Measurements from ENCODE around the gene LEMD2.

DNA sequence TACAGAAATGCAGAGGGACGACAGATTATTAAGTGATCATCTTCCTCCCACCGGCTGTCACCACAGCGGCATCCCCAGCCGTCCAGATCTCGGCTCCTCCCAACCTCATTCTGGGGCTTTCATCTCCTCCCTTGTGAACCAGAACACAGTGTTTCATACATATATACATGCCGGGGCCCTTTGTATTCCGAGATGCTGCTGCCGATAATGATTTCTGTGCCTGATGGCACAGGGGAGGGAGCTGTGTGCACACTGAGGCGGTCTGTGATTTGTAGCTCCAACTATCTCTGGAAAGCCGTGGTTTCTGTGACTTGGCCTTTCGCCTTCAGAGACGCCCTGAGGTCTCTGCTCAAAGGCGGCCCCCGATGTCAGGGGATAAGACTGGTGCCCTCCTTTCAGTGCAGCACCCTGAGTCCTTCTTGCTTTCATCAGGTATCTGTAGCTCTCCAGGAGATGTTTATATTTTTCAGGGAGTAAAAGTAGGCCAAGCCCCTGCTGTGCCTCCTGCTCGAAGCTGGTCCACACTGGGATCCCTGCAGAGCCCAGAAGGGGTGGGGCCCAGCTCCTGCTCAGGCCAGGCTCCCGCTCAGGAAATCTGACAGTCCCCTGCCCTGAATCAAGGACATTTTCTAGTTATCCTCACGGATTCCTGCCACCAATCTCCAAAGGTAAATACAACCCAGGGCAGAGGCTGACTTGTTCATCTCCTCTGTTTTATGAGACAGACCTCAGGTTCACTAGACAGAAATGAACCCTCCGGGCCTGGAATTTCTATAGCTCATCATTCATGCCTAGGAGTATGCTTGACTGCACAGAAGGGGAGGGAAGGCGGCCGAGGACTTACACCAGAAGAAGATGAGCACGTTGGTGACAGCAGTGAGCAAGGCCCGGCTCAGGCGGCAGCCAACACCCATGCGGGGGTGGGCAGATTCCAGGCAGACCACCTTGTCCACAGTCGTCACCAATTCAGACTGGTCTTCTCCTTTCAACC lies 11.2 kb downstream of the LEMD2 start:
- no peak for TF ChIP-seq FOXK2 (IDR thresholded peaks at IDR 0.05)
- TF ChIP-seq ELF4 (IDR thresholded peaks at IDR 0.05) = no peak
- no peak for TF ChIP-seq FOXA1 (IDR thresholded peaks at IDR 0.05)

Data from HEK293T (cell line).